GM19035 (cell line): ENCODE data around the gene MIR17HG.
A peak's percentile ranks its signal among the peaks of the same experiment; 100 is the strongest.
"Not testable (repeated sequence)": the region's sequence is repeated elsewhere in the genome, so short reads cannot be mapped to it uniquely, and the experiment has no call there.

Source experiments
- ATAC-seq: cut with Tn5 transposase; IDR thresholded peaks from one replicate; pipeline ENCODE4 v1.9.1; 2021; ENCODE audit not compliant: unreplicated experiment

The MIR17HG gene

GRCh38 chr13:91346850-91347201 is 661 bp upstream of the MIR17HG start:
- ATAC-seq, result peak; percentile 20

GRCh38 chr13:91347996-91348905 is 764 bp downstream of the MIR17HG start:
- ATAC-seq, result peak; percentile 37

- ATAC-seq, result peak; percentile 54
These were observed 1.5 kb downstream of the MIR17HG start for GRCh38 chr13:91348906-91349435.

- ATAC-seq, result no peak
These were observed 2.8 kb downstream of the MIR17HG start for GRCh38 chr13:91349992-91350911.

DNA sequence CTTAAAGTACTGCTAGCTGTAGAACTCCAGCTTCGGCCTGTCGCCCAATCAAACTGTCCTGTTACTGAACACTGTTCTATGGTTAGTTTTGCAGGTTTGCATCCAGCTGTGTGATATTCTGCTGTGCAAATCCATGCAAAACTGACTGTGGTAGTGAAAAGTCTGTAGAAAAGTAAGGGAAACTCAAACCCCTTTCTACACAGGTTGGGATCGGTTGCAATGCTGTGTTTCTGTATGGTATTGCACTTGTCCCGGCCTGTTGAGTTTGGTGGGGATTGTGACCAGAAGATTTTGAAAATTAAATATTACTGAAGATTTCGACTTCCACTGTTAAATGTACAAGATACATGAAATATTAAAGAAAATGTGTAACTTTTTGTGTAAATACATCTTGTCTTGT is 3.6 kb downstream of the MIR17HG start:
- ATAC-seq, result no peak

DNA sequence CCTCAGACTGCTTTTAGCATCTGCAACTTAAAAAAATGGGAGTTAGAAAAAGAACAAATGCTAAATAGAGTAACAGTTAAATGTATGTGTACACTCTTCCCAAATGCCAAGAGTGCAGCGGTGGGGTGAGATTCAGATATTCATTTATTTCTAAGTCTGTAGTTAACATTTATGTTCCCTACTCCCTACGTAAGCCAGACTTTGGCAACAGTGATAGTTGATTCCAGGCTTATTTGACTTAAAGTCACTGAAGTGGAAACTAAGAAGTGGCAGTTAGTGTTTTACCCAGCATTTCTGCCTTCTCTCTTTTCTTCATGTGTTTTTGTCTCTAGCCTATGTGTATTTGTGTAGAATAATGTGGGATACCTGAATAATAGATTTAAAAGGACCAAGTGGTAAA is 4.5 kb downstream of the MIR17HG start:
- ATAC-seq, result no peak

DNA sequence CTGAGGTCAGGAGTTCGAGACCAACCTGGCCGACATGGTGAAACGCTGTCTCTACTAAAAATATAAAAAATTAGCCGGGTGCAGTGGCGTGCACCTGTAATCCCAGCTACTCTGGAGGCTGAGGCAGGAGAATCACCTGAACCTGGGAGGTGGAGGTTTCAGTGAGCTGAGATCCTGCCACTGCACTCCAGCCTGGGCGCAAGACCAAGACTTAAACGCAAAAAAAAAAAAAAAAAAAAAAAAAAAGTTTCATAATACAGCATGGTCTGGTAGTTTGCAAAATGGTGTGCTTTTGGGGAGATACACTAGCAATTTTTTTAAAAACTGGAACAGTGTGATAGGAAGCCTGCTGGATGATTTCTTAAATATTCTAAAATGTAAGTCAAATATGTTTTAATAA is 5.4 kb downstream of the MIR17HG start:
- not testable (repeated sequence) for ATAC-seq

DNA sequence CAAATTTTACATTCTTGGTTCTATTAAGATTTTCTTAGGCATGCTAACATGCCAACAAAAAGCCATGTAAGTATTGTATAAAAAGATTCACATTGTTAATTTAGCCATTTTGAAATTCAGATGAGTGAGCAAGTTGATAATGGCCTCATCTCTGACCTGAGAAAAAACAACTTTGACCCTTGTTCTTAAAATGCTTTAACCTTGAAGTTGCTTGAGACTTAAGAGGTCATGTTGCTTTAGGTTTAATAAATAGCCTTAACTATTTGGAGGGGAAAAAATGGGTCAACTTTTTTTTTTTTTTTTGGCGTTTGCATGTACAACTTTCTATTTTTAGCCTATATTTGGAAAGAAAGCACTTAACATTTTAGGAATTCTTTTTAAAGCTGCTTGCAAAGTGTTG is 6.0 kb downstream of the MIR17HG start:
- no peak for ATAC-seq

DNA sequence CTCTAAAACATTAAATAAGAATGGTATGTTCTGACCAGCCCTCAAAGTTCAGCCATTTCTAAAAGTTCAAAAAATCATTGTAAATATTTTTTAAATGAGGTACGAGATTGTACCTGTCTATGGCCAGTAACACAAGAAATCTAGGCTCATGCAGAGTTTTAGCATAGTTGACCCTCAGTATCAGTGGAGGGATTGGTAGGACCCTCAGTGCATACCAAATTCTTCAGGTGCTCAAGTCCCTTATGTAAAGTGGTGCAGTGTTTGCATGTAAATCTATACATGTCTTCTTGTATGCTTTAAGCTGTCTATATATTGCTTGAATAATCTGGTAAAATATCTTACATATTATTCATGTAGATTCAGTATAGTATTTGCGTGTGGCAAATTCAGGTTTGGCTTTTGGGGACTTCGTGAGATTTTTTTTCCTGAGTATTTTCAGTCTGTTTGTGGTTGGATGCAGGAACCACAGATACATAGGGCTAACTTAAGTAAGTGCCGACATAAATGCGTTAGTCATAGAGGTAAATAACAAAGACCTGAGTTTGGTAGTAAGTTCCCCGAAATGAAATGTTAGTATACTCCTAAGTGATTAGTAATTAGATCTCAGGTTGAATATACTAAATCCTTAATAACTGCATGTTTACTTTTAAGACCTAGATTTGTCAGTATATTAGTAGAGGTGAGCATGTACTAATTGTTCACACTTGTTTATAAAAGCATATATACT is 7.8 kb downstream of the MIR17HG start:
- ATAC-seq, result no peak

- no peak for ATAC-seq
These were observed 8.6 kb downstream of the MIR17HG start for GRCh38 chr13:91355826-91356710.

DNA sequence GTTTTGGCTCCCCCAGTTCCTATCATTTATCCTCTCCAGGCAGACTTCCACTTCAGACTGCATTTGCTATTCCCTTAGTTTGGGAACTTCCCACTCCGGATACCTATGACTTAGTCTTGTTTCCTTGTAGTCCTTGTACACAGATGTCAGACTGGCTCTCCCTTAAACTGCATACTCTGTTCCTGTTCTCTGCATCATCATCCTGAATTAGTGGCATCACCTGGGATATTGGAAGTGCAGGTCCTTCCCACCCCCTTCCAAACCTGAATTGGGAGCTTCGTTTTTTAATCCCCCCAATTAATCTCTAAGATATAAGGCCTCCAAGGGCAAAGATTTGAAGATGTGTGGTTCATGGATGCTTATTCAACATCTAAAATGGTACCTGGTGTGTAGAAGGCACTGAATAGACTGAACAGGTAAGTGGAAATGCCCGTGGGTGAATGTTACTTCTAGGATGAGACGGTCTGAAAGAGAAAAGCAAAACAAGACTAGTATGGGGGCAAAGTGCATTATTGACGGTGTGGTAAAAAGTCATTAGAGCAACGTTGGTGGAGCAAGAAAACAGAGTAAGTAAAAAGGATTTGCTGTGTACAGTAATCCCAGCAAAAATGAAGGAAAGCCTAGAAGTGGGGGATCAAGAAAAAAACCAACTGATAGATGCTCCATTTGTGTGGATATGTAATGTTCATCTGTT is 9.6 kb downstream of the MIR17HG start:
- ATAC-seq, result no peak

GRCh38 chr13:91357613-91358386 is 10.3 kb downstream of the MIR17HG start:
- no peak for ATAC-seq

GRCh38 chr13:91358387-91358782 is 10.9 kb downstream of the MIR17HG start:
- ATAC-seq, result no peak

GRCh38 chr13:91359111-91359510 is 11.6 kb downstream of the MIR17HG start:
- no peak for ATAC-seq

- ATAC-seq, result no peak
These were observed 12.1 kb downstream of the MIR17HG start for GRCh38 chr13:91359631-91360030.

DNA sequence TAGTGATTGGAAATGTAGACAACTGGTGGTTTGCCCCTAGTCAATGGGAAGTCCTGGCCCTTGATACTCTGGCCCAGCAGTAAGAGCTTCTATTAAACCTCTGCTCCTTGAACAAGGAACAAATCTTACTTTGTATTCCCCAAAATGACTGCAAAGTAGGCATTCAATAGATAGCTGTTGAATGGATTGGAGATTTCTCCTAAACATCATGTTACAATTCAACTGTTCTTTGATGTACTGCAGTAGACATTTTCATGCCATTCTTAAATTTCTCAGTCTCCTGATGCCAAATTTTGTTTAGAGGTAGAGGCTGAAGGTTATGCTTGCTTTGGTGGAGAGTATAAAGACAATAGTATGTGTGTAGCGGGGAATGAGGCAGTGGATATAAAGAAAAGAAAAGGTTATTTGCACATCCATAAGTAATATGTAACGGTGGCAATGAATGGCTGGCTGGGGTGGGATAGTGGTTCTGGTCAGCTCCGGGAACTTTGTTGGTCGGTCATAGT is 12.8 kb downstream of the MIR17HG start:
- ATAC-seq, result no peak

GRCh38 chr13:91361755-91362271 is 14.3 kb downstream of the MIR17HG start:
- ATAC-seq, result no peak

- ATAC-seq, result no peak
These were observed 15.4 kb downstream of the MIR17HG start for GRCh38 chr13:91362908-91363307.
